IPS-18c (cell line): ENCODE results near the gene FRMD8.

Experiments
- H3K4me3 ChIP-seq: 2 replicates; pipeline ENCODE4 v1.7.0; 2013; ENCODE audit warnings: low read depth, mild to moderate bottlenecking, low read length, moderate library complexity; ENCODE audit not compliant: insufficient read depth
- H3K9me3 ChIP-seq: one replicate; pipeline ENCODE4 v1.6.1; 2013; ENCODE audit warnings: mild to moderate bottlenecking, low read length, moderate library complexity; ENCODE audit not compliant: control insufficient read depth, insufficient read depth

FRMD8 gene

DNA sequence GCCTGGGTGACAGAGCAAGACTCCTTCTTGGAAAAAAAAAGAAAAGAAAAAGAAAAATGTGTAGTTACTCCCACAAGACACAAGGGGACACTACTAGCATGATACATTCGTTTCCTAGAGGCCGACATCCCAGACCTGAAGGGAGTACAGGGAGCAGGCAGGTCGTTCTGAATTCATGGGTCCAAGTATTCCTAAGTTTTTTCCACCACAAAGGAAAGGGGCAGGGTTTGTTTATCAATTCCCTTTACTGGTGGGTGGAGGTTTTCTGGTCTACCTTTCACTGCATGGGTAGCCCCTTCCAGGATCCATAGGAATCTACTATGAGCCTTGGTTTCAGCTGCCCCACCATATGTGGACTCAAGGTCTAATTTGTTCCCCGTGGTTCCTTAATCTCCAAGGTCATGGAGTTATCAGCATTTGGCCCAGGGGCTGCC lies 20.1 kb upstream of the FRMD8 start:
- Histone ChIP-seq H3K9me3 (no peaks in the 10 kb centered on the region), H3K4me3 (no peak overlapping the region)

DNA sequence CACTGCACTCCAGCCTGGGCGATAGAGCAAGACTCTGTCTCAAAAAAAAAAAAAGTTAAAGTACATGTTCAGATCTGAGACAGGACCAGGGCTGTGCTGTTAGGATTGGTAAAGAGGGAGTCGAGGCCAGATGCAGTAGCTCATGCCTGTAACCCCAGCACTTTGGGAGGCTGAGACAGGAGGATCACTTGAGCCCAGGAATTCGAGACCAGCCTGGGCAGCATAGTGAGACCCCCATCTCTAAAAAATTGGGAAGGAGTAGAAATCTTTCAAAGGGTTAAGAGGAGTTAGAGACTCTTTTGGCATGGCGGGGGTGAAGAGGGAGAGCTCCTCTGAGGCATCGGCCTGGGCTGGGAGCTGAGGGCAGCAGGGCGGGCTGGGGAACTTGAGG lies 15.8 kb upstream of the FRMD8 start:
- H3K4me3 ChIP-seq = no peak overlapping the region
- no peaks in the 10 kb centered on the region for H3K9me3 ChIP-seq

DNA sequence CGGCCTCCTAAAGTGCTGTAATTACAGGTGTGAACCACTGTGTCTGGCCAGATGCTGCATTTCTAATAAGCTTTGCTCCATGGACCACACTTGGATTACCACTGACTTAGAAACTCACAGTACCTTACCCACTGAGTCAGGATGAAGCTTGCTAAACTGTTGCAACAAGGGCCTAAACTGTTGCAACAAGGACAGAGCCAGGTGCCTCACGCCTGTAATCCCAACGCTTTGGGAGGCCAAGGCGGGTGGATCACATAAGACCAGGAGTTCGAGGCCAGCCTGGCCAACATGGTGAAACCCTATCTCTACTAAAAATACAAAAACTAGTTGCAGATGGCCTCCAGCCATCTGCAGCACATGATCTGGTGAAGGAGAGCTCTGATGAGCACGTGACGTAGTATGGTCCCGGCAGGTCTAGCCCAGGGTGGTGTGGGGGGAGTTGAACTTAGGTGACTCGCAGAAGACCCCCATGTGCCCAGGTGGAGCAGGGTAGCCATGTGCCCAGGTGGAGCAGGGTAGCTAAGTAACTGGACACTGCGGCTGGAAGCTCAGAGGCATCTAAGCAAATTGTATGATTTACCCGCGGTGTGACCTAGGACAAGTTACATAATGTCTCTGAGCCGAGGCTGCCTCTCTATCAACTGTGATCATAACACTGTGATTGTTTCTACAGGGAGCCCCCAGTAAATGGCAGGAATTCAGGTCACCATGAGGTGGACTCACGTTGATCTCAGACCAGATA lies 12.4 kb upstream of the FRMD8 start:
- H3K4me3 ChIP-seq = no peak overlapping the region
- no peaks in the 10 kb centered on the region for H3K9me3 ChIP-seq

DNA sequence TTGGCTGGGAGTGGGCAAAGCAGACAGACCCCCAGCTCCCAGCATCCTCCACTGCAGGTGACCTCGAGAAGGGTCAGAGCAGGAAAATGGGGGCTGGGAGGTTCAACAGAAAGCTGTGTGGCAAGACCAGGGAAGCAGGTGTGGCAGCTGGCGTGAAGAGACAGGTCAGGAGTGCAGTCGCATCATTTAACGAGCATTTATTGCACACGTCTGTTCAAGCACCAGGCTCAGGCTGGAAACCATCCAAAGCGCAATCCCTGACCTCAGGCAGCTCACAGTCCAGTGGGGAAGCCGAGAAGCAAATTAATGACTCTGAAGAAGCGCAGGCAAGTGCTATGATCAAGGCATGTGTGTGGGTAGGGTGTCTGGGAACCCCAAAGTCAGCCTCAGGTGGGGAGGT lies 11.4 kb upstream of the FRMD8 start:
- no peak overlapping the region for H3K4me3 ChIP-seq

DNA sequence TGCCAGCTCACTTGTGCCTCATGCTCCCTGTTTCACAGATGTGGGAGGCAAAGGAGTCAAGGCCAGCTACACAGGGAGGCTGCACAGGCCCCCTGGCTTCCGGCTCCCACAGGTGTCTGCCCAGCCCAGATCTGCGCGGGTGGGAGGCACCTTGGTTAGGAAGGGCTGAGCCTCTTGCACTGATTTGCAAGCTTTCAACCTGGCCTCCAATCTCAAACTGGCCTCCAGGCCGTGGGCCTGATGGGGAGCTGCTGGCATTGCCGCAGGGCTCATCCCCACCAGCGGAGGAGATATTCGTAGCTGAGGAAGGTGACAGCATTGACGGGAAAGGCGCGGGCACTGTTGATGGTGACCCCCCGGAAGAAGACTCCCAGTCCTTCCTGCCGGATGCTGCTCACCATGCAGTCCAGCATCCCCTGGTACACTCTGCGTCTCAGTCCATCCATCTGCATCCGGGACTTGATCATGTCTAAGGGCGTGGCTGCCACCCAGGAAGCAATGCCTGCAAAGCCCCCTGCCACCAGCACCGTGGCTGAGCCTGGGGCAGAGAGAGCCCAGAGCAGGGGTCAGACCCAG lies 10.2 kb upstream of the FRMD8 start:
- Histone ChIP-seq H3K4me3 (no peak overlapping the region), H3K9me3 (no peaks in the 10 kb centered on the region)

More for the DNA sequence above, 11.4 kb upstream of the FRMD8 start:
- no peaks in the 10 kb centered on the region for H3K9me3 ChIP-seq

DNA sequence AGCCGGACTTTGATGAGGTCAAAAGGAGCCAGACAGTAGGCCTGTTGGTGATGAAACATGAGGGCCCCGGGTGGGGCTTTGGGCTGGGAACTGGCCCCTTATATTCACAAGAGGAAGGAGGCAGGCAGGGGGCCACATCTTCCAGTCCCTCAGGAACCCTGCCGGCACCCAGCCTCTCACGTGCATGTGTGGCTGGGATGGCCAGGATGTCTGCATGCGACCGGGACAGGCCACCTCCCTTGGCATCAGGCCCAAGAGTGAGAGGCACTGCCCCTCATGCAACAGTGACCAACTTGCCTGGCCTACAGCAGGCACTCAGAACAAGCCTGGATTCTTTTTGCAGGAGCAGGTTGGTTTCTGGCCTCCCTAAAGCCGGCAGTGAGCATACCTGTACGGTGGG lies 9.4 kb upstream of the FRMD8 start:
- no peak overlapping the region for H3K4me3 ChIP-seq
- H3K9me3 ChIP-seq = no peaks in the 10 kb centered on the region

DNA sequence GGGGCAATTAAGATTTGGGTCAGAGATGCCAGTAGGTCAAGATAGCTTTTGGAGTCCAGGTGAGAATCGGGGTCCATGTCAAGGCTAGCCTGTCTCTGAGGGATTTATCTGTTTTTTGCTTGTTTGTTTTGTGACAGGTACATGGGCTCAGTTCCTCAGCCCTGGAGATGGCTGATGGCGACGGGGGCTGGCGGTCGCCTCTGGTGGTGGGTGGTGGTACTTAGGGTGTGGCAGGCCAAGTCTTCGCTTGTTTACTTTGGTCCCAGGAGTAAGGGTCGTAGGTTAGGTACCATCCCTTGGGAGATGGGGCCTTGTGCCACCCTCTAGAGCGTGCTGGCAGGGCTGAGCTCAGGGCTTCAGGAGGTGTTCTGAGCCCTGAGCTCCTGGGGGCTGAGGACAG lies 8.7 kb upstream of the FRMD8 start:
- Histone ChIP-seq H3K4me3 (no peak overlapping the region), H3K9me3 (no peaks in the 10 kb centered on the region)

DNA sequence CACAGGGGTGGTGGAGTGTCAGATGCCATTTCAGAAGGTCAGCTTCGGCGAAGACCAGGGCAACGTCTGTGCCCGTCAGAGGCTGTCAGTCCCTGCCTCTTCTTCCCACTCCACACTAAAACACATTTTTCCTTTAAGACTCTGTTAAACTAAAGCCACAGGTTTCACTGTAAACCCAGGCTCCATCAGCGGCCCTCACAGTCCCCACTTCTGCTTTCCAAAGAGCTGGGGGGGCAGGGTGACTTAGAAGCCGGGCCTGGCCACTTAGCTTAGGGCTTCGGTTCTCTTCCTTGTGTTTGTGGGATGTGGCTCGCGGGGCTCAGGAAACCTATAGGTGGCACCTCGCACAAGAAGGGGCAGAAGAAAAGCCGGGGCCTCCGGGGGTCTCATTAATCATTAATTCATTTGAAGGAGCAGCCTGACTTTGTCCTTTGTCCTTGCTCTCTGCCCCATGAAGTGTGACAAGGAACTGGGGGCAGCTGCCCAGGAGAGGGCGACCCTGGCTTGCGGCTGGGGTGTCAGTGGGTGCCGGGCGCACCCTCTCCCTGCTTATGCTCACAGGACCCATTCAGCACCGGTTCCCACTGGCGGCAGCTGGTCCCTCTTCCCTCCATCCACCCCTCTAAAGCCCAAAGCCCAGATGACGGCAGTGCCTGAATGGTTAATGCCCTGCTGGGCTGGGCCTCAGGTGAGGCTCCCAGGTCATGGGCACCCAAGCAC lies 8.1 kb upstream of the FRMD8 start:
- Histone ChIP-seq H3K4me3 (no peak overlapping the region), H3K9me3 (no peaks in the 10 kb centered on the region)

DNA sequence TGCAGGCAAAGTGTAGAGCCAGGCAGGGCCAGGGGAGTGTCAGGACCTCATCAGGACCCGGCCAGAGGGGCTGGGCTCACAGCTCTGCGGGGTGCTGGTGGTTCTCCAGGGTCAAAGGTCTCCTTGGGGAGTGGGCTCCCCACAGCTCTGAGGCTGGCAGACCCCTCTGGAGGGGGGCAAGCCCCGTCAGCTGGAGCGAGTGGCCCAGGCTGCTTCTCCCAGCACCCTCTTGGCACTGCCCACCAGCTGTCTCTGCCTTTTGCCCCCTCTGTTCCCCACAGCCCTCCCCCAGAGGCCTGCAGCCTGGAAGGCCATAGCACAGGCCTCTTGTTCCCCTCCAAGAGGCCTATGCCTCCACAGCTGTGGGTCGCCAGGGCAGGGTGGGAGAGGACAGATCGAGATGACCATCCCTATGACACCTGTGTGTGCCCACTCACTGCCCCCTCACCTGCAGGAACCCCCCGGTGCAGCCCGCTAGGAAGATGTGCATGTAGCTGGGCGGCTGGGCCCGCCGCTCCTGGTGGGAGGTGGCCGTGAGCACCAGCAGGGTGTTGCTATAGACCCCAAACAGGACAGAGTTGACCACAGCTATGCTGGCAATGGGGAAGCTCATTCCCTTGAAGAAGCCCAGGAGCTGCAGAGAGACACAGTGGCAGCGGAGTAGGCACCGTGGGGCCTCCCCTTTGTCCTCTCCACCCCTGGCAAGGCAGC lies 7.4 kb upstream of the FRMD8 start:
- Histone ChIP-seq H3K9me3 (no peaks in the 10 kb centered on the region), H3K4me3 (no peak overlapping the region)

DNA sequence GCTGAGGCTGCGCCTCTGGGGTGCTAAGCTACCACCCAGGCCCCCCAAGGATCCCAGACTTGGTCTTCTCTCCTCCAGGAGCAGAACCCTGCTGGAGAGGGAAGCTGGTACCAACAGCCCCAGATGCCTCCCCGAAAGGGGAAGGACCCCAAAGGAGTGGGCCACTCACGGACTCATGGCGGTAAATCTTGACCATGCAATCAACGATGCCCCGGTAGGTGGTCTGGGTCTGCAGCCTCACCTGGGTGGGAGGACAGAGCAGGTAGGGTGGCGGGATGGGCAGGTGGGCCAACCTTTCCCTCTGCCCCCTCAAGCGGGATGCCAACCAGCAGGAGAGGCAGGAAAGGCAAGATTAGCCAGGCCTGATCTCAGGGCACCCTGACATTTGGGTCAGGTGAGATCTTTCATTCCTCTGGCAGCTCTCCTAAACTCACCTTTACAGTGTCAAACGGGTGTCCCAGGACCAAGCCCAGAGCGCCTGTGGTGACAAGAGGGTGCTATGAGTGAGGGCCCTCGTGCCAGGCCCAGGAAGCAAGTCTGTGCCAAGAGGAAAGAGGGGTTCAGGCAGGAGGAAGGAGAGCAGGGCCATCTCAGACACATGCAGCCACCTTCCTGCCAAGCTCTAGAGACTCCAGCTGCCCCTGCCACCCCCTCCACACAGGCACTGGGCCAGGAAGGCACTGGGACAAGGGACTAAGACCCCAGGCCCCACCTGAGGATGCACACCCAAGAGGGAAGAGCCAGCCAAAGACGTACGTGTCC lies 6.6 kb upstream of the FRMD8 start:
- Histone ChIP-seq H3K4me3 (no peak overlapping the region), H3K9me3 (no peaks in the 10 kb centered on the region)

DNA sequence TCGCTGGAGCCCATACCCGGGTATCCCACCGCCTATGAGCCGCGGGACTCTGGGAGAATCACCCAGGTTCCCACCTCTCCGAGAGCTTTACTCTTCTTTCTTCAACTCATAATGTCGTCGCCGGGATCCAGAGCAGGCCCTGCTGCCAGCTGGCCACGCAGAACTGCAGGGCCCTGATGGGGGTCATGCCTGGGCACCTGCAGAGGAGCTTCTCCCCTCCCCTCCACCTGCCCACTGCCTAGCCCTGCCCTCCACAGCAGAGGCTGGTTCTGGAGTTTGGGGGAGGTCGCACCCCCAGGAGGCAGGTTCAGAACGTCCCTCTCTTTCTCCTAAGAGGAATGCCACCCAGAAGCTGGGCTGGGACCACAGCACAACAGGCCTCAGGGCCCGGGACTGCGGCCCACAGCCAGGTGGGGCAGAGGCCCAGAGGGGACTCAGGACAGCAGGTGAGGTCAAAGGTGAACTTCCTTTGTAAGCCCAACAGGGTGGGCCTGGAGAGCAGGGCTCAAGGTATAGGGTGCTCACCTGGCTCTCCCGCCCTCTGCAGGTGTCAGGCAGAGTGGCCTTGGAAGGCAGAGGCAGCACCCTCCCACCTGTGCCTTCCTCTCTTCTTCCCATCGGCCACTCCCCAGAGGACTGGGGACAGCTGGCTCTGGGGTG lies 5.8 kb upstream of the FRMD8 start:
- H3K4me3 ChIP-seq = no peak overlapping the region

DNA sequence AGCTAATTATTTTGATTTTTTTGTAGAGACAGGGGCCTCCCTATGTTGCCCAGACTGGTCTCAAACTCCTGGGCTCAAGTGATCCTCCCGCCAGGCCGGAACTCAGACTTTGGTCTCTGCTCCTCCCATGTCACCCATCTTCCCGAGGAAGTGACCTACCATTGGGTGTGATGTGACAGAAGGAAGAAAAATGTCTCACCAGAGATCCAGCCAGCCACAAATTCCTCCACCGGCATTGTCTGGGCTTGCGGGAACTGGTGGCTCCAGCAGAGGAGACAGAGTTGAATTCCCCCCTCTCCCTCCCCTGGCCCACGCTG lies 4.8 kb upstream of the FRMD8 start:
- no peak overlapping the region for H3K4me3 ChIP-seq
- H3K9me3 ChIP-seq = no peaks in the 10 kb centered on the region

More for the DNA sequence above, 5.8 kb upstream of the FRMD8 start:
- H3K9me3 ChIP-seq = no peaks in the 10 kb centered on the region

DNA sequence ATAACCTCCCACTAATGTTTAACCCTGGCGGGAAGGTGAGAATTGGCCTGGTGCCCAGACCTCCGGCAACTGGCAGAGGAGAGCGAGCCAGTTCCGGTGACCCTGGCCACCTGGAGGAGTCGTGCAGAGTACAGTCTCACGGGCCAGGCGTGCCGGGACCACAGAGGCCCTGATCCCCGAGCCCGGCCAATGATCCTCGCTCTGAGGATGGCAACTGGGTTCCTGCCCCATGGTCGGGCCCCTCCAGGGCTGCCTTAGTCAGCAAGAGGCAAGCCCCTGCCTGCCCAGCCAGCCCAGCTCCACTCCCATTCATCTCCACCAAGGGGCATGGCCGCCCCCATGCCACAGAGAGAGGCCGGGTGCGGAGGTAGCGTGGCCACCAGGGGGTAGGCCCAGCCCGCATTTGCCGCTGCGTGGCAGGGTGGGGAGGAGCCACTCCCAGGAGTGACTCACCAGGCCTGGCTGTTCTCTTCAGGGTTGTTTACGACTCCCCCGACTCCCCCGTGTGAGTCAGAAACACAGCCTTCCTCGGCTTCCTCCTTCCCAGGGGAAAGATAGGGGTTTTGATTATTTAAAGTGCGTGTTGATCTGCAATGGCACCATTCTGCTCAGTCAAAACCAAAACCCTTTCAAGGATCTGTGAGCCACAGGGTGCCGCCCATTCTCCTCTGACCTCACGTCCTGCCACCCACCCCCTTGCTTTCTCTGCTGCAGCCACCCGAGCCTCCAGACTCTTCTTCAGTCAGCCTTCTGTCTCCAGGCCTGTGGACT lies 4.2 kb upstream of the FRMD8 start, which contains the start of gene SLC25A45:
Gene SLC25A45 (minus strand): TSS at position 614 of the 771 bp plus-strand sequence. CDS start 695 bp downstream, outside the sequence.
- H3K9me3 ChIP-seq = no peaks in the 10 kb centered on the region
- H3K4me3 ChIP-seq = no peak within 1 kb of the TSS; the same call in 1 of the 2 replicates

DNA sequence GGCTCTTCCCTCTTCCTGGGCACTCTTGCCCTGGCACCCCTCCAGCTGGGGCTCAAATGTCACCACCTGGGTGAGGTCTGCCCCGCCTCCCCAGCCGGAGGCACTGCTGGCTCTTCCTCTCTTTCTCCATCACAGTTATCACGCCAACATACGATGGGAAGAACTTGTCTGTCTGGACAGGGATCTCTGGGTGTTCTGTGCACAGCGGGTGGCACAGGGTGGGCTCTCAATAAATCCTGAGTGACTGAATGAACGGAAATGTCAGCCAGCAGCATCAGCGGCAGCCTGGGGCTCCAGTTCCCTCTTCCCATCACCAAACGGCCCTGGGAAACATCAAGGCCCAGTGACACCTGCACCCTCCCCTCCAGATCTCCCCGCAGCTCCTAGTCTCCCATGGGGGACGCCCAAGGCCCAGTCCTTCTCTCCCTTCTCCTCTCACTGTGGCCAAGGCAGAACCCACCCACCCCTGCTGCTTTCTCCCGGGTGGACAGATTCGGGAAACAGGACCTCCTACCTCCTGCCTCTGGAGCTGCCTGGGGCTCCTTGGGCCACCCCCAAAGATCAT lies 3.6 kb upstream of the FRMD8 start:
- Histone ChIP-seq H3K4me3 (no peak overlapping the region; the same call in 1 of the 2 replicates), H3K9me3 (no peaks in the 10 kb centered on the region)

DNA sequence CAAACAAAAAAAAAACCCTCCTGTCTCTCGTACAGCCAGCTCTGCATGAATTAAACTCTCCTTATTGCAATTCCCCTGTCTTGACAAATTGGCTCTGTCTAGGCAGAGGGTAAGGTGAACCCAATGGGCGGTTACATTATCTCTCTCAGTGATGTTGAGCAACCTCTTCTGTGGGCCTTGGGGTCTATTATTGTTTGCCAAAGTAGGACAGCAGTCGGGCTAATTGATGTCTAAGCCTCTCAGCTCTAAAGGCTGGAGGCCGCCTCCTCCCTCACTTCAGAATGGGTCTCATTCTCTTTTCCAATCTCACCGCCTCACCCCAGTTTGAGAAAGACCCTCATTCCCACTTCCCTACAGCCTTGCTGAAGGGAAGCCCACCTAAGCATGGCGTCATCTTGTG lies 2.7 kb upstream of the FRMD8 start:
- H3K9me3 ChIP-seq = no peaks in the 10 kb centered on the region
- no peak overlapping the region for H3K4me3 ChIP-seq
